Calu3 (cell line): ENCODE results near the gene KIAA0930. TPM values are rescaled to one million over a fixed set of nuclear protein-coding genes. Genes with fewer than 3 reads are reported as not detected.

Experiments used
- BruUV-seq: library from RNA; stranded (reverse); fragments of 400-500 nt; replicated peaks from 2 replicates; lab custom pipeline; 2021; lab: Mats Ljungman, UMichigan
- CTCF ChIA-PET: fragments of 300-600 bp; sonication (Branson Sonifier 250); formaldehyde crosslinking; loops from one replicate; lab custom pipeline; 2022; ENCODE audit warnings: antibody characterized with exemption; lab: Charles Lee
- DNase-seq: peaks from one replicate; pipeline ENCODE4 v3.0.0; 2022
- H3K27ac Mint-ChIP-seq: one replicate; pipeline ENCODE4 v1.8.0; 2022; ENCODE audit warnings: mixed read lengths; ENCODE audit not compliant: unreplicated experiment
- H3K27me3 Mint-ChIP-seq: one replicate; pipeline ENCODE4 v1.8.0; 2022; ENCODE audit warnings: mixed read lengths; ENCODE audit not compliant: unreplicated experiment
- H3K36me3 Mint-ChIP-seq: one replicate; pipeline ENCODE4 v1.8.0; 2022; ENCODE audit warnings: mild to moderate bottlenecking, moderate library complexity, mixed read lengths; ENCODE audit not compliant: insufficient read depth, unreplicated experiment
- H3K4me1 Mint-ChIP-seq: one replicate; pipeline ENCODE4 v1.8.0; 2022; ENCODE audit warnings: mild to moderate bottlenecking, low read depth, mixed read lengths; ENCODE audit not compliant: unreplicated experiment
- H3K4me3 Mint-ChIP-seq: one replicate; pipeline ENCODE4 v1.8.0; 2022; ENCODE audit warnings: mild to moderate bottlenecking, low read depth, moderate library complexity, mixed read lengths; ENCODE audit not compliant: unreplicated experiment
- H3K9me3 Mint-ChIP-seq: one replicate; pipeline ENCODE4 v1.8.0; 2022; ENCODE audit warnings: low read depth, mixed read lengths; ENCODE audit not compliant: unreplicated experiment
- intact Hi-C: fragments of 100-400 bp; cut with micrococcal nuclease; formaldehyde crosslinking; loops from one replicate; pipeline ENCODE4 v1.10.0; 2022; ENCODE audit not compliant: unreplicated experiment
- total RNA-seq: library from RNA; stranded (reverse); gene quantifications from 2 replicates; pipeline ENCODE4 v1.2.3, GENCODE V29; 2022
- TF ChIP-seq, protein P1 (sequence below): fragments of 200-600 bp; IDR thresholded peaks from one replicate; pipeline ENCODE4 v1.8.0; 2022; ENCODE audit warnings: antibody characterized with exemption; ENCODE audit not compliant: unreplicated experiment

KIAA0930 gene
- total RNA-seq, 1 experiment from 2014 or later: 56.8 TPM

- Mint-ChIP-seq H3K27me3 (no peaks in the 10 kb centered on the region), H3K27ac (no peak overlapping the region), H3K4me1 (peaks cover 25% of the 10 kb centered on the region), H3K9me3 (no peaks in the 10 kb centered on the region), H3K4me3 (no peak overlapping the region), H3K36me3 (peaks cover 34% of the 10 kb centered on the region)
- no TSS peak for BruUV-seq
- no peak for DNase-seq
- TF ChIP-seq, protein P1, sequence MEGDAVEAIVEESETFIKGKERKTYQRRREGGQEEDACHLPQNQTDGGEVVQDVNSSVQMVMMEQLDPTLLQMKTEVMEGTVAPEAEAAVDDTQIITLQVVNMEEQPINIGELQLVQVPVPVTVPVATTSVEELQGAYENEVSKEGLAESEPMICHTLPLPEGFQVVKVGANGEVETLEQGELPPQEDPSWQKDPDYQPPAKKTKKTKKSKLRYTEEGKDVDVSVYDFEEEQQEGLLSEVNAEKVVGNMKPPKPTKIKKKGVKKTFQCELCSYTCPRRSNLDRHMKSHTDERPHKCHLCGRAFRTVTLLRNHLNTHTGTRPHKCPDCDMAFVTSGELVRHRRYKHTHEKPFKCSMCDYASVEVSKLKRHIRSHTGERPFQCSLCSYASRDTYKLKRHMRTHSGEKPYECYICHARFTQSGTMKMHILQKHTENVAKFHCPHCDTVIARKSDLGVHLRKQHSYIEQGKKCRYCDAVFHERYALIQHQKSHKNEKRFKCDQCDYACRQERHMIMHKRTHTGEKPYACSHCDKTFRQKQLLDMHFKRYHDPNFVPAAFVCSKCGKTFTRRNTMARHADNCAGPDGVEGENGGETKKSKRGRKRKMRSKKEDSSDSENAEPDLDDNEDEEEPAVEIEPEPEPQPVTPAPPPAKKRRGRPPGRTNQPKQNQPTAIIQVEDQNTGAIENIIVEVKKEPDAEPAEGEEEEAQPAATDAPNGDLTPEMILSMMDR: no peak
- intact Hi-C loops: no loop called here
- CTCF ChIA-PET: interaction anchor here (0.7 kb wide), 1 partner anchor 27 kb away, joined by 3 read pairs; no protein-coding TSS in a partner anchor
Measured at GRCh38 chr22:45237065-45237990, 3.4 kb downstream of the KIAA0930 start.

DNA sequence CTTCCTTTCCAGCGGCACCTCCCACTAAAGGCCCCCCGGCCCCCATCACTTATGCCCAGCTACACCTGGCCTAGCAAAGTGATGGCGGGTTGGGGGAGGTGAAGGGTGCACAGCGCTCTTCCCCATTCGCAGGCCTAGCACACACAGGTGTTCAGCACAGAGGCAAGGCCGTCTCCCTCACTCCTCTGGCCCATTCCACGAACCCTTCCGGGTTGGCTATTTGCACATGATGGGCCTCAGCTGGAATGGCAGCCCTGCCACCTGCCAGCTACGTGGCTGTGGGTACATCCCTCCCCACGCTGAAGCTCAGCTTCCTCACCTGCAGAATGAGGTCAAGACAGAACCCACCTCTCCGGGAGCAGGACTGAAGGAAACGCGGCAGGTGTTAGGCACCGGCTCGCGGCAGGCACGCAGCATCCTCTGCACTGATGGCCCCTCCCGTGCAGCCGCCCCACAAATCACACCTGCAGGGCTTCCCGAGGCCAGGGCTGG is 4.8 kb downstream of the KIAA0930 start:
- peaks cover 14% of the 10 kb centered on the region for H3K4me1 Mint-ChIP-seq
- DNase-seq: no peak
- TF ChIP-seq, protein P1: no peak
- intact Hi-C loops: no loop called here
- H3K27me3 Mint-ChIP-seq: no peaks in the 10 kb centered on the region
- BruUV-seq: no TSS peak
- H3K36me3 Mint-ChIP-seq: peaks cover 29% of the 10 kb centered on the region
- no peak overlapping the region for H3K4me3 Mint-ChIP-seq
- H3K27ac Mint-ChIP-seq: no peak overlapping the region
- CTCF ChIA-PET: no interaction called here
- H3K9me3 Mint-ChIP-seq: no peaks in the 10 kb centered on the region

- CTCF ChIA-PET: no interaction called here
- Mint-ChIP-seq H3K9me3 (no peaks in the 10 kb centered on the region), H3K27me3 (no peaks in the 10 kb centered on the region), H3K36me3 (peaks cover 24% of the 10 kb centered on the region), H3K4me1 (peaks cover 14% of the 10 kb centered on the region), H3K4me3 (no peak overlapping the region), H3K27ac (no peak overlapping the region)
- BruUV-seq: no TSS peak
- DNase-seq: no peak
- TF ChIP-seq, protein P1: no peak
- intact Hi-C loops: no loop called here
Measured at GRCh38 chr22:45235101-45235777, 5.5 kb downstream of the KIAA0930 start.

DNA sequence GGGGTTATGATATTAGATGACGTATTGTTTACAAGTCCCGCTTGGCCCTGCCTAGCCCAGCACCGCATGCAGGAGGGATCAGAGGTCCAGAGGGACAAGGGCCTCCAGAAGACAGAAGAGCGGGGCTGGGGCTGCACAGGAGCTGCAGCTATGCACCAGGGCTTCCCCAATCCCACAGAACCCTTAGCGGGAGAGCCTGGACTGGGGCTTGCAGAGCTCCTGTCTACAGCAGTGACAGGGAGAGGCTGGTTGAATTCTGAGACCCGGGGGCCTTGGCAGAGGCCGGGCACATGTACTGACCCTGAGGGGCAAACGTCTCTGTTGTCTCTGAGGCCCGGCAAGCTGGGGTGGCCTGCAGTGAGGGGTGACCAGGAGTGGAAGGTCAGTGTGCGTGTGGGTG is 6.9 kb downstream of the KIAA0930 start:
- intact Hi-C loops: no loop called here
- BruUV-seq: no TSS peak
- Mint-ChIP-seq H3K36me3 (peaks cover 11% of the 10 kb centered on the region), H3K4me1 (peaks cover 8% of the 10 kb centered on the region), H3K27ac (no peak overlapping the region), H3K4me3 (no peak overlapping the region), H3K9me3 (no peaks in the 10 kb centered on the region), H3K27me3 (no peaks in the 10 kb centered on the region)
- TF ChIP-seq, protein P1: no peak
- CTCF ChIA-PET: no interaction called here
- DNase-seq: no peak
